Epithelial cell of proximal tubule (primary cell): ENCODE measurements around the gene CCDC188. TPM values are rescaled to one million over a fixed set of nuclear protein-coding genes. Genes with fewer than 3 reads are reported as not detected.
"Not testable (repeated sequence)": the region's sequence is repeated elsewhere in the genome, so short reads cannot be mapped to it uniquely, and the experiment has no call there.

Source experiments
- DNase-seq: peaks from one replicate; pipeline ENCODE4 v3.0.0-alpha.2; 2011; ENCODE audit warnings: low read depth
- H3K4me3 ChIP-seq: 2 replicates; pipeline ENCODE4 v1.5.1; 2011; ENCODE audit warnings: low read depth, mild to moderate bottlenecking, low read length
- total RNA-seq: library from RNA; depleted of rRNA; stranded (reverse); fragments of >200 nt; gene quantifications from 2 replicates; pipeline ENCODE4 v1.2.3, GENCODE V29; 2015
- TF ChIP-seq, protein P1 (sequence below): conservative IDR thresholded peaks from 2 replicates; pipeline ENCODE4 v1.5.1; 2012; ENCODE audit warnings: low read depth, mild to moderate bottlenecking, low read length

CCDC188 gene
- total RNA-seq, 1 donor from 2014 or later = not detected

DNA sequence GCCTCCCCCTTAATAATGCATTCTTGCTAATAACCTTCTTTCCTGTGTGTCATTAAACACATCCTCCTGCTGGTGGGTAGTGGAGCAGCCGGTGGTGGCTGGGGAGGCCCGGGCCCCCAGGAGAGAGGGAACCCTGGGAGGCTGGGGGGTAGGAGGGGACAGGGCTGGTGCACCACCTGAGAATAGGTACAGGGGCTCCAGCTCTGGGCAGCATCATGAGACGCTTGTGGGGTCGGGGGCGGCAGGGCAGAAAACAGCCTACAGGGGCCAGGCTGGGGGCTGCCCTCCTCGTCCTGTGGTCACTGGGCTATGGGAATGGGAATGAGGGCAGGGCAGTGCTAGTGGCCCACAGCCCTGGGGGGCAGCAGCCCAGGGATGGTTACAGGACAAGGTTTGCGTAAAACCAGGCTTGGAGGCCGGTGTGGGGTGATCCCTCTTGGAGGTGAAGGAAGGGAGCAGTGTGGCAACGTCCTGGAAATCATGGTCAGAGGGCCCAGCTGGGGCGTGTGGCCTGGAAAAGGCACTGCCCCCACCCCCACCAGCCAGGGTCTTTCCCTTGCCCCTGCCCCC is 18.5 kb upstream of the CCDC188 start:
- H3K4me3 ChIP-seq = no peak overlapping the region
- DNase-seq = no peak
- TF ChIP-seq, protein P1, sequence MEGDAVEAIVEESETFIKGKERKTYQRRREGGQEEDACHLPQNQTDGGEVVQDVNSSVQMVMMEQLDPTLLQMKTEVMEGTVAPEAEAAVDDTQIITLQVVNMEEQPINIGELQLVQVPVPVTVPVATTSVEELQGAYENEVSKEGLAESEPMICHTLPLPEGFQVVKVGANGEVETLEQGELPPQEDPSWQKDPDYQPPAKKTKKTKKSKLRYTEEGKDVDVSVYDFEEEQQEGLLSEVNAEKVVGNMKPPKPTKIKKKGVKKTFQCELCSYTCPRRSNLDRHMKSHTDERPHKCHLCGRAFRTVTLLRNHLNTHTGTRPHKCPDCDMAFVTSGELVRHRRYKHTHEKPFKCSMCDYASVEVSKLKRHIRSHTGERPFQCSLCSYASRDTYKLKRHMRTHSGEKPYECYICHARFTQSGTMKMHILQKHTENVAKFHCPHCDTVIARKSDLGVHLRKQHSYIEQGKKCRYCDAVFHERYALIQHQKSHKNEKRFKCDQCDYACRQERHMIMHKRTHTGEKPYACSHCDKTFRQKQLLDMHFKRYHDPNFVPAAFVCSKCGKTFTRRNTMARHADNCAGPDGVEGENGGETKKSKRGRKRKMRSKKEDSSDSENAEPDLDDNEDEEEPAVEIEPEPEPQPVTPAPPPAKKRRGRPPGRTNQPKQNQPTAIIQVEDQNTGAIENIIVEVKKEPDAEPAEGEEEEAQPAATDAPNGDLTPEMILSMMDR = no peak

DNA sequence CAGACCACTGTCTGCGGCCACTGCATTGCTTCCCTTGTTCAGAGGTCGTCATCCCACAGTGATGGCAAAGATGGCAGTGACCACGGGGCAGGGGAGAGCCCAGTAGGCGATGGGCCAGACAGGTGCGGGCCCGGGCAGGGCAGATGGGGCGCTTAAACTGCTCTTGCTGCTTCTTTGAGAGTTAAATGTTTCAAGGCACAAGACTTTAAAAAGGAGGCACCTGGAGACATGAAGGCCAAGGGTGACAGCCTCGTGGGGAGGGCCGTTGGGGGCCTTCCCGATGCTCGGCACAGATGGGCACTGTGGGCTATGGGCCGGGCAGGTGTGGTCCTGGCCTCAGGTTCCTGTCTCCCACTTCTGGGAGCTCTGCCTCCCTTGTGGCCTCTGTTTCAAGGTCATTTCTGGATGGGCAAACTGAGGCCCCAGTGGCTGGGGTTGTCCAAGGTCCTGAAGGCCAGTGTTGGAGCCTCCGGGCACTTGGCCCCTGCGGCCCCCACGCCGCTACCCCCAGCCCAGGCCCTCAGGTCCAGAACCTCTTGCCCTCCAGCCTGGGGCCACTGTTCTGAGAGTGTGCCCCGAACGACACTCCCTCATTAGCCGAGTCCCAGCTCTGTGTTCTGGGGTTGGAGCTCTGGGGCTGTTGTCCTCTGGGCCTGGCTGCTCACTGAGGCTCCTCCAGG is 16.9 kb upstream of the CCDC188 start:
- no peak for DNase-seq
- TF ChIP-seq, protein P1 = no peak
- no peak overlapping the region for H3K4me3 ChIP-seq

DNA sequence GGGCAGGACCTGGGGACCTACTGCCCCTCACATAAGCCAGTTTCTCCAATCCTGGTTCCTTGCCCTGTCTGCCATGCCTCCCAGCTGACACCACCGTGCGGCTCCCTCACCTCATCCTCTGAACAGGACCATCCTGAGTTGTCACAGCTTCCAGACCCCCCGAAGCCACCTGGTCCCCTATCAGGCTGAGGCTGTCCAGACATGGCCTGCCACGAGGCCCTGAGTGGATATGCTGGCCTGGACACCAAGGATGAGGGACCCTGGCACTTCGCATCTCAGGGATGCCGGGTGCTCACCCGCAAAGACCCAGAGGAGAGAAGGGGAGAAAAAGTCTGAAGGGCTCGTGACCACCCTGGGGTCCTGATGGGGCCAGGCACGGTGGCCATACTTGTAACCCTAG is 15.8 kb upstream of the CCDC188 start:
- TF ChIP-seq, protein P1 = no peak
- H3K4me3 ChIP-seq = no peak overlapping the region
- DNase-seq = no peak

DNA sequence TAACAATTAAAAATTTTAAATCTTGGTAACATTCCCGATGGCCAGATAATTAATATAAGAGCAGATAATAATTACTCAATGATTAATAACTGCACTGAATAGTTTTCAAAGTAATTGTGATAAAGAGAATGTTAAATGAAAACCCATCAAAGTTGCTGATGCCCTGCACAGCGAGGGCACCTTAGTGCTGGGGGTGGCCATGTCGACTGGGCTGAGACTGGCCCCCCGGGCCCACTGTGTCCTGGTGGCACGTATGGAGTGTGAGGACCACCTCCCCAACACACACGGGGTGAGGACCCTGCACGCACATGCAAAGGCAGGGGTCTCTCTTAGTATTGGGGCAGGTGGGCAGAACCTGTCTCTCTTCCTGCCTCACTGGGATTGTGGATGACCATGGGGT is 15.1 kb upstream of the CCDC188 start:
- no peak for DNase-seq
- TF ChIP-seq, protein P1 = no peak
- no peak overlapping the region for H3K4me3 ChIP-seq

DNA sequence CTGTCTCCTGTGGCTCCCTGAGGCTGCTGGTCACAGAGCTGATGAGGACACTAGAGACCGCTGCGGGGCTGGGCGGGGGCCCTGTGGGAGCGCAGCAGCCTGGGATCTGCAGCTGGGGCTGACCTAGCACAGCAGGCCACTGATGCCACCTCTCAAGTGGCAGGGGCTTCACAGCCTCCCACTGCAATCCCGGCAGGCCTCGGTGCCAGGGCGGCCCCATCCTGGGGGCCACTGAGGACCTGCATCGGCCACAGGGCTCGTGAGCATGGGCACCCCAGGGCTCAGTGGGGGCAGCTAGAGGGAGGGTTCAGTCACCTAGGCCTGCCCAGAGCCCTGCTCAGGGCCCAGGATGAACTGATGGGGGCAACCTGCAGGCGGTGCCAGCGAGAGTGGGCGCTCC is 14.6 kb upstream of the CCDC188 start:
- H3K4me3 ChIP-seq = no peak overlapping the region
- no peak for DNase-seq
- TF ChIP-seq, protein P1 = no peak

DNA sequence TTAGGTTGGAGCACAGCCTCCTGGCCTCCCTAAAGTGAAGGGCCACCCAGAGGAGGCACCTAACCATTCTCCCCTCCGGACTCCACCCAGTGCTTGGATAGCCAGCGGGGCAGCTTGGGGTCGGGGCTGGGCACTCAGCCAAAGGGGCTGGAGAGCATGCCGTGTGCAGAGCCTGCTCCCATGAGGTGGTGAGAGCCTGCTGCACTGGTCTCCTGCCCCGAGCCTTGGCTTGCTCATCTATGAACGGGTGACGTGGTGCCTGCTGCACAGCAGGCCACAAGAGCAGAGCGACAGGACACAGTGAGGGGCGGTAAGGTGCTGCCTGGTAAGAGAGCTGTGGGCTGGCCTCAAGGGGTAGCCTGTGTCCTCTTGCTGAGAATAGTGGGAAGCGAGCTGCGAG is 14.0 kb upstream of the CCDC188 start:
- TF ChIP-seq, protein P1 = no peak
- no peak overlapping the region for H3K4me3 ChIP-seq
- DNase-seq = no peak

DNA sequence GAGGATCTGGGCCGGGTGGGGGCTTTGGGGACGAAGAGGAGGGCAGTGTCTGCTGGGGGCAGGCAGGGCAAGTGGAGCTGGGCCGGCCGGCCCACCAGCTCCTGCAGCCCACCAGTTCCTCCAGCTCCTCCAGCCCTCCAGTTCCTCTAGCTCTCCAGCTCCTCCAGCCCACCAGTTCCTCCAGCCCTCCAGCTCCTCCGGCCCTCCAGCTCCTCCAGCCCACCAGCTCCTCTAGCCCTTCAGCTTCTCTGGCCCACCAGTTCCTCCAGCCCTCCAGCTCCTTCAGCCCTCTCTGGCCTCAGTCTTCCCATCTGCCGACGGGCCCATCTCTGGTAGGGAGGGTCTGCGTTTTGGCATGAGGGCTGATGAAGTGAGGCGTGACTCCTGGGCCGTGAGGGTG is 9.2 kb upstream of the CCDC188 start:
- H3K4me3 ChIP-seq = no peak overlapping the region
- TF ChIP-seq, protein P1 = no peak
- no peak for DNase-seq

DNA sequence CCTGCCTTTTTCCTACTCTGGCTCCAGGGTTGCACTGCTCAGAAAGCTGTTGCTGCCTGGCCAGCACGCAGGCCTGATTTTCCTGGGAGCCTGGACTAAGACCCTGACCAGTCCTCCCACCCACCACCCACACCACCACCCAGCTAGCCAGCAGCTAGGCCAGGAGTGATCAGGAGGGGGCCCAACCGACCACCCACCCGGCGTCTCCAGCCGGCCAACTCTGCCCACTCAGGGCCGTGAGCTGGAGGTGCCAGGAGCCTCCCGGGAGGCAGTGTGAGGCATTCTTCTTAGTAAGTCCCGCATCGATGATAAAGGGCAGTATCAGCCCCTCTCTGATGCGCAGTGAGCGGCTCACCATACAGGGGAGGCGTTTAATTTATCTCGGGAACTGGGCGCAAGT is 8.7 kb upstream of the CCDC188 start:
- not testable (repeated sequence) for DNase-seq, H3K4me3 ChIP-seq
